Superior temporal gyrus (tissue), 1 donor: ENCODE results near the gene TICAM1.
"Not testable (repeated sequence)": the region's sequence is repeated elsewhere in the genome, so short reads cannot be mapped to it uniquely, and the experiment has no call there.

Experiments
- DNase-seq: peaks from one replicate; pipeline ENCODE4 v3.0.0-alpha.2; 2016; ENCODE audit errors: extremely low spot score

Gene TICAM1

DNA sequence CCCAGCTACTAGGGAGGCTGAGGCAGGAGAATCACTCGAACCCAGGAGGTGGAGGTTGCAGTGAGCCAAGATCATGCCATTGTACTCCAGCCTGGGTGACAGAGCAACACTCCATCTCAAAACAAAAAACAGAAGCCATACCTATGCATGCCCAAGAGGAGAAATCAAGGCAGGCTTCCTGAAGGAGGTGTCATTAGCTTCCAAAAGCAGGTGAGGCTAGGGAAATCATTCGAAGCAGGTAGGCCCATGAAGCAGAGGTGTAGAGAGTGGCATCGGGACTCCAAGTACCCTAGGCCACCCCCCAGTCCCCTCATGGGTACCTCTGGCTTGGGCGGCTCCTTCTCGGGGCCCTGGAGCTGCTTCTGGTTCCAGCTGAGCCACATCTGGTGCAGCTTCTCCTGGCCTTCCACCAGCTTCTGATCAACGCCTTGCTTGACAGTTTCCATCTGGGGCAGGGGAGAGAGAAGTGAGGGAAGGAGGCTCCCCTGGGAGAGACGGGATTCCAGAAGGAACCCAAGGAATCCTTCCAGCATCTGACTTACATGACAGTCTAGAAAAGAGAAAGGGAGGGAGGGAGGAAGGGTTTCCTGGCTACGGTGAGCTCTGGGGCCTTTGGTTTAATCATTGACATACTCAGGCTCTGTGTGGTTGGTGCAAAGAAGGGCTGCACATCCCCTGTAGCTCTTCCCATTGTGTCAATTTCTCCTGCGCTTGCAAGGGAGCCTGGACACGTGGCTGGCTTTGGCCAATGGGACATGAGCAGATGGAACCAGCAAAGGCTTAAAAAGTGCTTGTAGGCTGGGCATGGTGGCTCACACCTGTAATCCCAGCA, 13.1 kb upstream of the TICAM1 start:
- DNase-seq = no peak

DNA sequence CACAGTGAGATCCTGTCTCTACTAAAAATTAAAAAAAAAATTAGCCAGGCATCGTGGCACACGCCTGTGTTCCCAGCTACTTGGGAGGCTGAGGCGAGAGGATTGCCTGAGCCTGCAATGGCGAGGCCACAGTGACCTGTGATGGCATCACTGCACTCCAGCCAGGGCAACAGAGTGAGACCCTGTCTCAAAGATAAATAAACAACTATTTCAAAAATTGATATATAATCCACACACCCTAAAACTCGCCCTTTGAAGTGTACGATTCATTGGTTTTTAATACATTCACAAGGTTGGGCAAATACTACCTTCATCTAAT, 12.1 kb upstream of the TICAM1 start:
- DNase-seq = no peak

DNA sequence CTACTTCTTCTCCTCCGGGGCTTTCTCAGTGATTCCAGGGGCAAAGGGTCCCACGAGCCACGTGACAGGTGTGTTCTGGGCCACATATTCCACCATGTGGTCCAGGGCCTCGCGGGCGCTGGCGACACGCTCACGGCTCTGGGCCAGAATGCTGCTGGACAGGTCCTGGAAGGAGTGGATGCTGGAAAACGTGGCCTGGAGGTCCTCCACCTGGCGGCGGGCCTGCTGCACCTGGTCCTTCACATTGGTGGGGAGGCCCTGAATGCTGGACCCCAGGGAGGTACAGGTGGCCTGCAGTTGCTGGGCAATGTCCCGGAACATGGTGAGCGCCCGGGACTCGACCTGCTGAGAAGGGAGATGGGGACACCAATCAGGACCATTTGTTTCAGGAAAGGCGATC, 7.7 kb upstream of the TICAM1 start:
- no peak for DNase-seq

DNA sequence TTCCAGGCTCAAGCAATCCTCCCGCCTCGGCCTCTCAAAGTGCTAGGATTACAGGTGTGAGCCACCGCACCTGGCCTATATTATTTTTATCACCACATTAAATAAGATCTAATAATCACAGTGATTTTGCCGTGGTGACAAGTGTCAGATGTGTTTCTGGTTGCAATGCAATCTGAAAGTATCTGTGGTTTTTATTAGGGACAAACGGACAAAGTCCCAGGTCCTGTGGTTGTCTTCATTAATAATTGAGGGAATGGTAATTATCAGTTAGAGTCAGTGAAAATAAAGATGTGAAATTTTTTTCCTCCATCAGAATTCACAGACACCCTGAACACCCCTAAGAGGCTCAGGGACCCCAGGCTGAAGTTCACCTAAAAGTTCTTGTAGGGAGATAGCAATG, 1.3 kb upstream of the TICAM1 start:
- no peak for DNase-seq

DNA sequence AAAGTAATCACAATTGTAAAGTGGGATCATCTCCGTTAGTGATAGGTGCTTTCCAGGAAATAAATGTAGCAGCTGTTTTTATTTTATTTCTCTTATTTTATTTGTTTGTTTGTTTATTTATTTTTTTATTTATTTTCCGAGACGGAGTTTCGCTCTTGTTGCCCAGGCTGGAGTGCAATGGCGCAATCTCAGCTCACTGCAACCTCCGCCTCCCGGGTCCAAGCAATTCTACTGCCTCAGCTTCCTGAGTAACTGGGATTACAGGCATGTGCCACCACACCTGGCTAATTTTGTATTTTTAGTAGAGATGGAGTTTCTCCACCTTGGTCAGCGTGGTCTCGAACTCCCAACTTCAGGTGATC, 448 bp upstream of the TICAM1 start:
- not testable (repeated sequence) for DNase-seq

DNA sequence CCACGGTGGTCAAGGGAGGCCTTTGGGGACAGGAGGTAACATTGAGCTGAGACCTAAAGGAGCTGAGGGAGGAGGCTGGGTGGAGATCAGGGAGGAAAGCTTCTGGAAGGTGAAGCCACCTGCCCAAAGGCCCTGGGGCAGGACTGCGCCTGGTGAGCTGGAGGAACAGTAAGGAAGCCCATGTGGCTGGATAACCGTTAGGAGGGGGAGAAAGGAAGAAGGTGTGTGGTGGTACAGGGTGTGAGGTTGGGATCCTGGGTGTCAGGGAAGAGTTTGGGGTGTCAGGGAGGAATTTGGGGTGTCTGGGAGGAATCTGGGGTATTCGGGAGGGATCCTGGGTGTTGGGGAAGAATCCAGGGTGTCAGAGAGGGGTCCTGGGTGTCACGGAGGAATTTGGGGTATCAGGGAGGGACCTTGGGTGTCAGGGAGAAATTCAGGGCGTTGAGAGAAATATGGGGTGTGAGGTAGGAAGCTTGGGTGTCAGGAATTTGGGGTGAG, 695 bp downstream of the TICAM1 start:
- DNase-seq = no peak

DNA sequence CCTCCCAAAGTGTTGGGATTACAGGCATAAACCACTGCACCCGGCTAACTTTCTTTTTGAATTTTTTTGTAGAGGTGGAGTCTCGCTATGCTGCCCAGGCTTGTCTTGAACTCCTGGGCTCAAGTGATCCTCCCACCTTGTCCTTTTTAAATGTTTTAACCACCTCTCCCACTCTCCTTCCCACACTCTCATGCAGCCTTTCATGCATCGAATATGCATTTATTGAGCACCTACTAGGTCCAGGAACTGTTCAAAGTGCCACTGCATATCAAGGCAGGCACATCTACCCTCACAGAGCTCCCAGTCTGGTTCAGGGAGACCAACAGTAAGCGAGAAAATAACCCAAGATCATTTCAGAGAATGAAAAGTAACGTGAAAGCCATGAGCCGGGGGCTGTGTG, 1.2 kb downstream of the TICAM1 start:
- no peak for DNase-seq

DNA sequence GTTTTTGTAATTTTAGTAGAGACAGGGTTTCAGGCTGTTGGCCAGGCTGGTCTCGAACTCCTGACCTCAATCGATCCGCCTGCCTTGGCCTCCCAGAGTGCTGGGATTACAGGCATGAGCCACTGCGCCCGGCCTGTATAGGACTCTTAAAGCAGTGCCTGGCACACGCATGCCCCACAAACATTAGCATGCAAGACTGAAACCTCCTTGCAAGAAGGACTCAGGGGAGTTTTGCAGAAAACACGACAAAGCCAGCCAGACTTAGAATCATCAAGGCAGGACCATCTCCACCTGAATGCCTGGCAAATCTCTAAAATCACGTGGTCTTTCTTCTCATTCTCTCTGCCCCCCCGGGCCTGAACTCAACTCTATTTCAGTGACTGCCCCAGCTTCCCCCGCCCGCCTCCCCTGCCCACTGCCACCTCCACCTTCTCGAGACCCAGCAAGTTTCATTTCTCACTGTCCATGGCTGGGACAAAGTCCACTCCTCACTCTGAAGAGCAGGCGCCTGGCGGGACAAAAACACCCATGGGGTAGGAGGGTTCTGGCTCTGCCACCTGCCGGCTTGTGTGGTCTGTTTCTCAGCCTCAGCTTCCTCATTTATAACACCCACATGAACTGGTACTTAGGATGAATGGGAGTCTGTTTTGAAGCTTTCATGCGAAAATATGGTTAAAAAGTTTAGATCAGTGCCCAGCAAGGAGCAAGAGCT, 2.4 kb downstream of the TICAM1 start:
- peak; percentile 55 for DNase-seq

DNA sequence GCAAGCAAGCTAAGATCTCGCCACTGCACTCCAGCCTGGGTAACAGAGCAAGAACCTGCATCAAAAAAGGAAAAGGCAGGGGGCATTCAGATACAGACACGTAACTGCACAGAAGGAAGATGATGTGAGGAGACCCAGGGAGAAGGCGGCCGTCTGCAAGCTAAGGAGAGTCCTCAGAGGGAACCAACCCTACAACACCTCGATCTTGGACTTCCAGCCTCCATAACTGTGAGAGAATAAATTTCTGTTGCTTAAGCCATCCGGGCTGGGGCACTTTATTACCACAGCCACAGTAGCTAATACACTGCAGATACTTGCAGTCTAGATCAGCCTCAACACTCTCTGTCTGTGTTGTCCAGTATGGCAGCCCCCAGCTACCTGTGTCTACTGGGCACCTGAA, 7.9 kb downstream of the TICAM1 start:
- no peak for DNase-seq

DNA sequence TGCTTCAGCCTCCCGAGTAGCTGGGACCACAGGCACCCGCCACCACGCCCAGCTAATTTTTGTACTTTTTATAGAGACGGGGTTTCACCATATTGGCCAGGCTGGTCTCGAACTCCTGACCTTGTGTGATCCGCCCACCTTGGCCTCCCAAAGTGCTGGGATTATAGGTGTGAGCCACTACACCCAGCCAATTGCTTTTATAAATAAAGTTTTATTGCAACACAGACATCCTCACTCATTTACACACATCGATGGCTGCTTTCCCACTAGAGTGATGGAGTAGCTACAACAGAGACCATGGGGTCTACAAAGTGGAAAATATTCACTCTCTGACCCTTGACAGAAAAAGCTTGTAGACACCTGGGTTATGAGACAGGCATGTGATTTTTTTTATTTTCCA, 9.2 kb downstream of the TICAM1 start:
- DNase-seq = not testable (repeated sequence)

DNA sequence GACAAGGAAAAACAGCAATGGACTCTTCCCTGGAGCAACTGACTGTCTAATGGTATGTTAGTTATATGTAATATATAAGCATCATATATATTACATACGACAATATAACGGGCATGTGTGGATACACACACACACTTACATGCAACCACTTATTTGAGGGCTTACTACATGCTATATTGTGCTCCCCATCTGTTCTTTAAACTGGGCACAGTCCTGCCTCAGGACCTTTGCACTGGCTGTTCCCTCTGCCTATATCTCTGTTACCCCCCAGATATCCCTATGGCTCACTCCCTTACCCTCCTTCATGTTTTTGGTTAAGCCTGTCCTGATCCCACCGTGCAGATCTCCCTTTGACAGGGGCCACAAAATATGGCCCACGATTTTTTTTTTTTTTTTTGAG, 10.2 kb downstream of the TICAM1 start:
- DNase-seq = no peak

DNA sequence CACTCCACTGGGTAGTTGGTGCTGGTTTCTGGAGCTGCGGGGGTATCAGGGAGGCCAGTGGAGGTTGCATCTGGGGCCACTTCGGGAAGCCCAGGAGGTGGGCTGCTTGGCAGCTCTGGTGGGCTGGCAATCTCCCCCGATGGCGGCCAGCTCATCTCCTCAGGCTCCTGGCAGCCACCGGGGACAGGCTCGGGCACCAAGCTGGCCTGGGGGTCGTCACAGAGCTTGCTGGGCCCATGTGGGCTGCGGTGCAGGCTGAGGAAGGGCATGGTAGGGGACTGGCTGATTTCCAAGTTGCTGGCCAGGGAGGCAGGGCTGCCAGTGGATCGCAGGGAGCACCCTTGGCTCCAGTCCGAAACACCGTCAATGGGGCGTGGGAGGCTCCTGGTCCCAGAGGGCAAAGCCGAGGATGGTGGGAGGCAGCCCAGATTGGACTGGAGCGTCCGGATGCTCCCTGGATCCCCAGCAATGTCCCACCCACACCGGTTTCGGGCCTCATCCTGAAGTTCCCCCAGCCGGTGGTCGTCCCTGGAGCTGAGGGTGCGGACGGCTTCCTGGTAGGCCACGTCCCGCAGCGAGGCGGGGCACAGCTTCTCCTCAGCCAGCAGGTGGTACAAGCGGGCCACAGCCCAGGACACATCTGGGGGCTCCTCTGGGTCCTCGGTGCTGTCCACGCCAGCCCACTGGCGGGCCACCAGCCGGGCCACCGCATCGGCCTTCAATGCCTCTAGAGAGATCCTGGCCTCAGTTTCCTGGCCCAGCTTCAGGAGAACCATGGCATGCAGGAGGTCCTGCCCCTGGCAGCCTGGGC, 13.8 kb downstream of the TICAM1 start:
- DNase-seq = no peak

DNA sequence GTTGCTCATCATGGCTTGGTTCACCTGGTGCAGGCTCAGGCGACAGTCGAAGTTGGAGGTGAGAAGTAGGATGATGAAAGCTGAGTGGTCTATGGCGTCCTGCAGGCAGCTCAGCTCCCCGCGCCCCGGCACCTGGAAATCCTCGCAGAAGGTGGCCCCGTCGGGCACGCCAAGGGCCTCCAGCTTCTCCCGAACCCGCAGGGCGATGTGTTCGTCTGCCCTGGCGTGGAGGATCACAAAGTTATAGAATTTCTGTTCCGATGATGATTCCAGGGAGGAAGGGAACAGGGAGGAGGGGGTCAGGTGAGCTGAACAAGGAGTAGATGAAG, 14.6 kb downstream of the TICAM1 start:
- DNase-seq = no peak

DNA sequence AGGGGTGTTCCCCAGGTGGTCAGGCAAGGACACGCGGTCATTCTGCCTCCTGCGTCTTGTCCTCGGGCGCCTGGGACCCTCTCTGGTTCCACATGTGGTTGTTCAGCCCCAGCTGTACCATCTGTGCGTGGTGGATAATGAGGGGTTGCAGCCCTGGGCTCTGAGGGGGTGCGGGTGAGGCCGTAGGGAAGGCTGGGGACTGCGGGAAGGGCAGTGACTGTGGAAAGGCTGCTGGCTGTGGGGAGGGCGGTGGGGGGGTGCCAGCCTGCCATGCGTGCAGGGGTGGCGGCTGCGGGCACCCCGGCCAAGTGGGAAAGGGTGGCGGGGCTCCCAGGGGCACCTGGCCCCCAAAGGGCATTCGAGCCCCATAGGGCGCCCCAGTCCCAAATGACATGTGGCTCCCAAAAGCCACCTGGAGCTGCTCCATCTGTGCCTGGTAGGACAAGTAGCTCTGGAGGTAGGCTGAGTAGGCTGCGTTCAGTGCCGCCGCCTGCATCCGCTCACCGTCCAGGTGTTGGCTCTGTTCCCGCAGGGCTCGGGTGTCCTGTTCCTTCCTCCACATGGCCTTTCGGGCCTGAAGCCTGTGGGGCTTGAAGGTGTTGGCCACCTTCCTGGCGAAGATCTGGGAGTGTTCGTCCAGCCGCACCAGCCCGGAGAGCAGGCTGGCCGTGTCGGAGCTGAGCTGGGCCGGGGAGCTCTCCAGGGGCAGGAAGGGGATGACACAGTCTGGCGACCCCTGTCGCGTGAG, 15.1 kb downstream of the TICAM1 start:
- no peak for DNase-seq

DNA sequence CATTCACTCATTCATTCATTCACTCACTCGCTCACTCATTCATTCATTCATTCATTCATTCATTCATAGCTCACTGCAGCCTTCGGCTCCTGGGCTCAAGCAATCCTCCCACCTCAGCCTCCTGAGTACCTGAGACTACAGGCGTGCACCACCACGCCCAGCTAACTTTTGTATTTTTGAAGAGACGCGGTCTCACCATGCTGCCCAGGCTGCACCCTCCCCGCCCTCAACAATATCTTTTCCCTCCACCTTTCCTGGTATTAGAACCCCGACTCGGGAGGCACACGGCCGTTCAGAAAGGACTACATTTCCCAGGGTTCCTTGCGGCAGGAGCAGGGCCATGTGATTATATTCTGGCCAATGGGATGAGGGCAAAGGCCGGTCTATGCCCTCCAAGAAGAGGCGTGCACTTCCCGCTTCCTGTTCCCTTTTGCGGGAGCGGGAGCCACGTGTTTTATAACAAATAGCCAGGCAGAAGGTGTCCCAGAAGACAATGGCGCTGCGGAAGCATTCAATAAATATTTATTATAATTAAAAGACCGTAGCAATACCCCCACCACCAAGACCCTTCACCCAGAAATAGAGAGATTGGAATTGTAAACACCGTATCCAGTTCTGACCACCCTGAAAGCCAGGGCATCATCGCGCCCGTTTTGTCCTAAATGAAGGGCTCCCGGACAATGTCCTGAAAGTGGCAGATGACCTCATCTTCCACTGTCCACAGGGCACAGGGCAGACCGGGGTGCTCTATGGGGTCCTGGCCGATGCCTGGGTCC, 15.9 kb downstream of the TICAM1 start:
- DNase-seq = peak; percentile 99

DNA sequence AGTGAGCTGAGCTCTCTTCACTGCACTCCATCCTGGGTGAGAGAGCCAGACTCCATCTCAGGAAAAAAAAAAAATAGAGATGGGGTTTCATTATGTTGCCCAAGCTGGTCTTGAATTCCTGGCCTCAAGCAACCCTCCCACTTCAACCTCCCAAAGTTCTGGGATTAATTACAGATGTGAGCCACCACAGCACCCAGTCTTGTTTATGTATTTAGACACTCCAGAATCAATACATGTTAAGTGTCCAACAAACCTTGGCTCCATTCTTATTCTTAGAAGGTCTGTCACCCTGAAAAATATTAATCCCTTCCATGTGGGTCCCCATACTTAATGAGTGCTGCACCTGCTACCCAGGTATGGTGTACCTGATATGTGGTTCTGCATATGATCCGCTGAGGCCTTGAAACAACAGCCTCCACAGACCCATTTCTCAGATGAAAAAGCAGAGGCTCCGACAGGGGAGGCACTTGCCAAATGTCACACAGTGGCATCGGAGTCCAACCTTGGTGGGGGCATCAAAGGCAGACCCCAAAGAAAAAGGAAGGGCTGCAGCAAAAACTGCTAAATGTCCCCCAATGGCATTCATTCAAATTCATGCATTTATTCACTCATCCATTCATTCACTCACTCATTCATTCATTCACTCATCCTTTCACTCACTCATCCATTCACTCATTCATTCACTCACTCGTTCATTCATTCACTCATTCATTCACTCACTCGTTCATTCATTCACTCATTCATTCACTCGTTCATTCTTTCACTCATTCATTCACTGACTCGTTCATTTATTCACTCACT, 16.7 kb downstream of the TICAM1 start:
- DNase-seq = no peak

DNA sequence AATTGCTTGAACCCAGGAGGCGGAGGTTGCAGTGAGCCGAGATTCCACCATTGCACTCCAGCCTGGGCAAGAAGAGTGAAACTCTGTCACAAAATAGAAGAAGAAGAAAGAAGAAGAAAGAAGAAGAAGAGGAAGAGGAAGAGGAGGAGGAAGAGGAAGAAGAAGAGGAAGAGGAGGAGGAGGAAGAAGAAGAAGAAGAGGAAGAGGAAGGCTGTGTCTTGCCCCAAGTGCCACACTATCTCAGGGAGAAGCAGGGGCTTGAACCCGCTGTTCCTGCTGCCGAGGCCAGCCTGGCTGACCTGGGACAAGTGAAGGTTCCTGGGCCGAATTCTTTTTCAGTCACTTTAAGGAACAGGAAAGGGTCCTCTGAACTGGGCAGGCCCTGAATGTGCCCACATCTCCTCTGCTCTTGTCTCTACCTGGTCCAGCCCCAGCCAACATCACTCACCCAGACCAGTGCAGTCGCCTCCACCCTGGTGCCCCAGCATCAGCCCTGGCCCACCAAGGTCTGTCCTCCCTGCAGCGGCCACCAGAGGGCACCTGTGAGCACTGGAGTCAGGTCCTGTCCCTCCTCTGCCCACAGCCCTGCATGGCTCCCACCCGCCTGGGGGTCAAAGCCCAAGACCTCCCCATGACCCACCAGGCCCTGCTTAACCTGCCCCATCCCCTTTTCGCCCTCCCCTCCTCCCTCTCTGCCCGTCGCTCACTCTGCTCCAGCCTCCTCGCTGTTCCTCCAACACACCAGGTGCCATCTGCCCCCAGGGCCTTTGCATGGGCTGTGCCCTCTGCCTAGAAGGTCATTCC, 20.0 kb downstream of the TICAM1 start:
- peak; percentile 66 for DNase-seq

DNA sequence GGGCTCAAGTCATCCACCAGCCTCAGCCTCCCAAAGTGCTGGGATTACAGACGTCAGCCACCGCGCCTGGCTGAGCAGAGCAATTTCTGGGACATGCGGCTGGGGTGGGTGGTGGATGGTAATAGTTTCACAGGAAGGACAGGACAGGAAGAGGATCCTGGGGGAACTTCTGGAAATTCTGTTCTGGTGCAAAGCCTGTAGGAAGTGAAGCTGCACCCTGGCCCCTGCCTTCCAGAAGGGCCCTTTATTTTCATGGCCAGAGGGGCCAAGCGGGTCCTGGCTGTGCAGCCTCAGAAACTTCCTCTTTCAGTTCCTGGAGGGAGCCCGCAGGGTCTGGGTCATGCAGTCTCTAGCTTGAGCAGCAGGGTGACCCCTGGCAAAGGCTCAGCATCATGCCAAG, 24.3 kb downstream of the TICAM1 start:
- no peak for DNase-seq

DNA sequence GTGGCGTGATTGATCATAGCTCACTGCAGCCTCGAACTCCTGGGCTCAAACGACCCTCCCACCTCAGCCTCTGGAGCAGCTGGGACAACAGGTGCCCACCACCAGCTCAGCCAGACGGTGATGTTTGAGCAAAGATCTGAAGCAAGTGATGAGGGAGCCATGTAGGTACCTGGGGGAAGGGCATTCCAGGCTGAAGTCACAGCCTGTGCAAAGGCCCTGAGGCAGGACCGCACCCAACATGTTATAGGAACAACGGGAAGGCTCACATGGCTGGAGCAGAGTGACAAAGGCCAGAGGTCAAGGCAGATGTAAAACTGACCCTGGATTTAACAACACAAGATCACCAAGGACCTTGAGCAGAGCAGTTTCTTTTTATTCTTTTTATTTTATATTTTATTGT, 25.1 kb downstream of the TICAM1 start:
- DNase-seq = no peak

DNA sequence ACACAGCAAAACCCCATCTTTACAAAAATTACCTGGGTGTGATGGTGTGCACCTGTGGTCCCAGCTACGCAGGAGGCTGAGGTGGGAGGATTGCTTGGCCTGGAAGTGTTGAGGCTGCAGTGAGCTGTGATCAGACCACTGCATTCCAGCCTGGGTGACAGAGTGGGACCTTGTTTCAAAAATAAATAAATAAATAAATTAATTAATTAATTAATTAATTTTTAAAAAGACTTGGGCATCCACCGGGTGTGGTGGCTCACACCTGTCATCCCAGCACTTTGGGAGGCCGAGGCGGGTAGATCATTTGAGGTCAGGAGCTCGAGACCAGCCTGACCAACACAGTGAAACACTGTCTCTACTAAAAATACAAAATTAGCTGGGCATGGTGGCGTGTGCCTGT, 26.4 kb downstream of the TICAM1 start:
- DNase-seq = not testable (repeated sequence)
